WTC11 (cell line): ENCODE data around the gene THSD4. TPM values are rescaled to one million over a fixed set of nuclear protein-coding genes. Genes with fewer than 3 reads are reported as not detected.
A peak's percentile ranks its signal among the peaks of the same experiment; 100 is the strongest.

Source experiments
- ATAC-seq: fragments of 200-7000 bp; cut with Tn5 transposase; 2 replicates; pipeline ENCODE4 v1.10.0; 2021; ENCODE audit warnings: mild to moderate bottlenecking, moderate library complexity
- CTCF ChIA-PET: fragments of 300-600 bp; sonication (Branson Sonifier 250); formaldehyde crosslinking; loops from one replicate; lab custom pipeline; 2021; ENCODE audit warnings: antibody characterized with exemption; lab: Charles Lee
- POLR2A ChIA-PET: fragments of 350-600 bp; sonication (Branson Sonifier 250); formaldehyde crosslinking; loops from one replicate; lab custom pipeline; 2021; ENCODE audit warnings: antibody characterized with exemption; lab: Charles Lee
- DNase-seq: peaks from one replicate; pipeline ENCODE4 v3.0.0; 2021; ENCODE audit warnings: low spot score
- H3K27ac Mint-ChIP-seq: 2 replicates; pipeline ENCODE4 v1.8.0; 2021; ENCODE audit warnings: mixed read lengths
- H3K27me3 Mint-ChIP-seq: 2 replicates; pipeline ENCODE4 v1.8.0; 2021; ENCODE audit warnings: low read depth, mild to moderate bottlenecking, moderate library complexity, mixed read lengths
- H3K36me3 Mint-ChIP-seq: 2 replicates; pipeline ENCODE4 v1.8.0; 2021; ENCODE audit warnings: mixed read lengths
- H3K4me1 Mint-ChIP-seq: 2 replicates; pipeline ENCODE4 v1.8.0; 2022; ENCODE audit warnings: mixed read lengths
- H3K4me3 Mint-ChIP-seq: 2 replicates; pipeline ENCODE4 v1.8.0; 2021; ENCODE audit warnings: mild to moderate bottlenecking, moderate library complexity, mixed read lengths
- H3K9me3 Mint-ChIP-seq: 2 replicates; pipeline ENCODE4 v1.8.0; 2021; ENCODE audit warnings: mixed read lengths
- ESRRA ChIP-seq: sonication (generic); formaldehyde crosslinking; IDR thresholded peaks from 2 replicates; pipeline ENCODE4 v1.8.1; 2022; ENCODE audit warnings: mild to moderate bottlenecking, missing genetic modification reagents, borderline replicate concordance
- ETV6 ChIP-seq: sonication (generic); formaldehyde crosslinking; IDR thresholded peaks from 2 replicates; pipeline ENCODE4 v1.8.1; 2022; ENCODE audit warnings: mild to moderate bottlenecking, missing genetic modification reagents
- GABPB1 ChIP-seq: sonication (generic); formaldehyde crosslinking; IDR thresholded peaks from 2 replicates; pipeline ENCODE4 v1.8.1; 2023; ENCODE audit warnings: mild to moderate bottlenecking, missing genetic modification reagents
- IRF2 ChIP-seq: sonication (generic); formaldehyde crosslinking; IDR thresholded peaks from 2 replicates; pipeline ENCODE4 v1.8.0; 2022; ENCODE audit warnings: low read depth, missing genetic modification reagents, borderline replicate concordance
- OVOL2 ChIP-seq: fragments of 250-450 bp; sonication (Bioruptor Pico); IDR thresholded peaks from 2 replicates; pipeline ENCODE4 v1.9.0; 2021; ENCODE audit warnings: mild to moderate bottlenecking, borderline replicate concordance
- ZBTB21 ChIP-seq: sonication (generic); formaldehyde crosslinking; IDR thresholded peaks from 2 replicates; pipeline ENCODE4 v1.8.1; 2023; ENCODE audit warnings: mild to moderate bottlenecking, missing genetic modification reagents, borderline replicate concordance
- ZNF121 ChIP-seq: sonication (generic); formaldehyde crosslinking; IDR thresholded peaks from 2 replicates; pipeline ENCODE4 v1.8.0; 2023; ENCODE audit warnings: missing genetic modification reagents
- ZNF138 ChIP-seq: sonication (generic); formaldehyde crosslinking; conservative IDR thresholded peaks from 2 replicates; pipeline ENCODE4 v1.8.1; 2022; ENCODE audit warnings: mild to moderate bottlenecking, moderate library complexity, missing genetic modification reagents
- ZNF317 ChIP-seq: sonication (generic); formaldehyde crosslinking; IDR thresholded peaks from 2 replicates; pipeline ENCODE4 v1.8.1; 2023; ENCODE audit warnings: low read depth, mild to moderate bottlenecking, moderate library complexity, missing genetic modification reagents, borderline replicate concordance
- ZNF416 ChIP-seq: fragments of 250-450 bp; sonication (Bioruptor Pico); IDR thresholded peaks from 2 replicates; pipeline ENCODE4 v1.9.0; 2021; ENCODE audit warnings: mild to moderate bottlenecking, inconsistent platforms
- total RNA-seq: library from RNA; stranded (reverse); gene quantifications from 3 replicates; pipeline ENCODE4 v1.2.3, GENCODE V29; 2021
- TF ChIP-seq, protein P1 (sequence below): sonication (generic); formaldehyde crosslinking; IDR thresholded peaks from 2 replicates; pipeline ENCODE4 v1.8.0; 2023; ENCODE audit warnings: missing genetic modification reagents, mild to moderate bottlenecking, borderline replicate concordance
- TF ChIP-seq, protein P2 (sequence below): sonication (generic); formaldehyde crosslinking; conservative IDR thresholded peaks from 2 replicates; pipeline ENCODE4 v1.8.1; 2023; ENCODE audit warnings: mild to moderate bottlenecking, low read depth, missing genetic modification reagents, moderate library complexity
- TF ChIP-seq, protein P3 (sequence below): sonication (generic); formaldehyde crosslinking; IDR thresholded peaks from 2 replicates; pipeline ENCODE4 v1.8.1; 2022; ENCODE audit warnings: mild to moderate bottlenecking, moderate library complexity, missing genetic modification reagents
- TF ChIP-seq, protein P4 (sequence below): sonication (generic); formaldehyde crosslinking; IDR thresholded peaks from 2 replicates; pipeline ENCODE4 v1.8.0; 2023; ENCODE audit warnings: missing genetic modification reagents
- TF ChIP-seq, protein P5 (sequence below): fragments of 250-450 bp; sonication (Bioruptor Pico); IDR thresholded peaks from 2 replicates; pipeline ENCODE4 v1.8.0; 2021; ENCODE audit warnings: mild to moderate bottlenecking
- TF ChIP-seq, protein P6 (sequence below): sonication (generic); formaldehyde crosslinking; IDR thresholded peaks from 2 replicates; pipeline ENCODE4 v1.8.0; 2023; ENCODE audit warnings: mild to moderate bottlenecking, missing genetic modification reagents

The THSD4 gene
- total RNA-seq, 1 experiment from 2014 or later: 7.8 TPM

DNA sequence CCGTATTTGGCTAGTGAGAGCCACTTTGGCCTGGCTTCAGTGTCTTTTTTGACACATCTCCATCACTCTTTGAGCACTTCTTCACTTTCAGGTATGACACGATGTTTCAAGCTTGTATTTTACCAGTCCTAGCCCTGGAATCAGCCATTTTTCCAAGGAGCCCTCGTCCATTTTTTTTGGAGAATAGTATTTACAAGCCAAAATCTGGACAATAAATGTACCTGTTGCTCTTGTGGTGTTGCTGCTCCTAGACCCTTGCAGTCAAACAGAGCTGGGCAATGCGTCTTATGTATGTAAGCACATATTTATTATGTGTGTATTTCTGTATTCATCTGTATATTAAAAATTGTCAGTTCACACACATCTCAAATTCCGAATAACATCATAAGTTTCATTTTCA lies 231.2 kb downstream of the THSD4 start (continued):
- TF ChIP-seq, protein P1, sequence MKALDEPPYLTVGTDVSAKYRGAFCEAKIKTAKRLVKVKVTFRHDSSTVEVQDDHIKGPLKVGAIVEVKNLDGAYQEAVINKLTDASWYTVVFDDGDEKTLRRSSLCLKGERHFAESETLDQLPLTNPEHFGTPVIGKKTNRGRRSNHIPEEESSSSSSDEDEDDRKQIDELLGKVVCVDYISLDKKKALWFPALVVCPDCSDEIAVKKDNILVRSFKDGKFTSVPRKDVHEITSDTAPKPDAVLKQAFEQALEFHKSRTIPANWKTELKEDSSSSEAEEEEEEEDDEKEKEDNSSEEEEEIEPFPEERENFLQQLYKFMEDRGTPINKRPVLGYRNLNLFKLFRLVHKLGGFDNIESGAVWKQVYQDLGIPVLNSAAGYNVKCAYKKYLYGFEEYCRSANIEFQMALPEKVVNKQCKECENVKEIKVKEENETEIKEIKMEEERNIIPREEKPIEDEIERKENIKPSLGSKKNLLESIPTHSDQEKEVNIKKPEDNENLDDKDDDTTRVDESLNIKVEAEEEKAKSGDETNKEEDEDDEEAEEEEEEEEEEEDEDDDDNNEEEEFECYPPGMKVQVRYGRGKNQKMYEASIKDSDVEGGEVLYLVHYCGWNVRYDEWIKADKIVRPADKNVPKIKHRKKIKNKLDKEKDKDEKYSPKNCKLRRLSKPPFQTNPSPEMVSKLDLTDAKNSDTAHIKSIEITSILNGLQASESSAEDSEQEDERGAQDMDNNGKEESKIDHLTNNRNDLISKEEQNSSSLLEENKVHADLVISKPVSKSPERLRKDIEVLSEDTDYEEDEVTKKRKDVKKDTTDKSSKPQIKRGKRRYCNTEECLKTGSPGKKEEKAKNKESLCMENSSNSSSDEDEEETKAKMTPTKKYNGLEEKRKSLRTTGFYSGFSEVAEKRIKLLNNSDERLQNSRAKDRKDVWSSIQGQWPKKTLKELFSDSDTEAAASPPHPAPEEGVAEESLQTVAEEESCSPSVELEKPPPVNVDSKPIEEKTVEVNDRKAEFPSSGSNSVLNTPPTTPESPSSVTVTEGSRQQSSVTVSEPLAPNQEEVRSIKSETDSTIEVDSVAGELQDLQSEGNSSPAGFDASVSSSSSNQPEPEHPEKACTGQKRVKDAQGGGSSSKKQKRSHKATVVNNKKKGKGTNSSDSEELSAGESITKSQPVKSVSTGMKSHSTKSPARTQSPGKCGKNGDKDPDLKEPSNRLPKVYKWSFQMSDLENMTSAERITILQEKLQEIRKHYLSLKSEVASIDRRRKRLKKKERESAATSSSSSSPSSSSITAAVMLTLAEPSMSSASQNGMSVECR: no peak
- TF ChIP-seq ZNF121 (CRISPR knock-in tag): no peak

DNA sequence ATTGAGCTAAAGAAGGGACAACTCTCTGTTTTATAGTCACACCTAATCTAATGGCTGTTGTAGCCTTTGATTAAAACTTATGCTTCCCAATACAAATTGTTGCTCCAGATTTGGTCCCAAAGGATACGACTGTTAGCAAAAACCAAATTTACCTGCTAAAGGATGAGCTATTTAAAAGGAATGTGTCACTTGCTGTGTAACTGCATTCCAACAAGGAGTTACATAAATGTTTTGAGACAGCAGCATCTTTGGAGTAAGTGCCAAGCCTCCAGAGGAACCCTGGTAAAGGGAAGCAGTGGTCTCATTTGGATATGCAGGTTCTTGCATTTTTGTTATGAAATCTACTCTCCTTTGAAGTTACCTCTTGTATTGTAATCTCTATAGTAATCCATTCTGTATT lies 233.3 kb downstream of the THSD4 start:
- TF ChIP-seq ZNF138 (CRISPR knock-in tag): no peak
- TF ChIP-seq, protein P2, sequence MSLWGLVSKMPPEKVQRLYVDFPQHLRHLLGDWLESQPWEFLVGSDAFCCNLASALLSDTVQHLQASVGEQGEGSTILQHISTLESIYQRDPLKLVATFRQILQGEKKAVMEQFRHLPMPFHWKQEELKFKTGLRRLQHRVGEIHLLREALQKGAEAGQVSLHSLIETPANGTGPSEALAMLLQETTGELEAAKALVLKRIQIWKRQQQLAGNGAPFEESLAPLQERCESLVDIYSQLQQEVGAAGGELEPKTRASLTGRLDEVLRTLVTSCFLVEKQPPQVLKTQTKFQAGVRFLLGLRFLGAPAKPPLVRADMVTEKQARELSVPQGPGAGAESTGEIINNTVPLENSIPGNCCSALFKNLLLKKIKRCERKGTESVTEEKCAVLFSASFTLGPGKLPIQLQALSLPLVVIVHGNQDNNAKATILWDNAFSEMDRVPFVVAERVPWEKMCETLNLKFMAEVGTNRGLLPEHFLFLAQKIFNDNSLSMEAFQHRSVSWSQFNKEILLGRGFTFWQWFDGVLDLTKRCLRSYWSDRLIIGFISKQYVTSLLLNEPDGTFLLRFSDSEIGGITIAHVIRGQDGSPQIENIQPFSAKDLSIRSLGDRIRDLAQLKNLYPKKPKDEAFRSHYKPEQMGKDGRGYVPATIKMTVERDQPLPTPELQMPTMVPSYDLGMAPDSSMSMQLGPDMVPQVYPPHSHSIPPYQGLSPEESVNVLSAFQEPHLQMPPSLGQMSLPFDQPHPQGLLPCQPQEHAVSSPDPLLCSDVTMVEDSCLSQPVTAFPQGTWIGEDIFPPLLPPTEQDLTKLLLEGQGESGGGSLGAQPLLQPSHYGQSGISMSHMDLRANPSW: no peak
- no peak for TF ChIP-seq ZBTB21 (CRISPR knock-in tag)
- TF ChIP-seq, protein P3, sequence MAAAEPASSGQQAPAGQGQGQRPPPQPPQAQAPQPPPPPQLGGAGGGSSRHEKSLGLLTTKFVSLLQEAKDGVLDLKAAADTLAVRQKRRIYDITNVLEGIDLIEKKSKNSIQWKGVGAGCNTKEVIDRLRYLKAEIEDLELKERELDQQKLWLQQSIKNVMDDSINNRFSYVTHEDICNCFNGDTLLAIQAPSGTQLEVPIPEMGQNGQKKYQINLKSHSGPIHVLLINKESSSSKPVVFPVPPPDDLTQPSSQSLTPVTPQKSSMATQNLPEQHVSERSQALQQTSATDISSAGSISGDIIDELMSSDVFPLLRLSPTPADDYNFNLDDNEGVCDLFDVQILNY: no peak
- ATAC-seq (no peak), DNase-seq (no peak)
- ChIA-PET CTCF (interaction anchor here (1.0 kb wide), 1 partner anchor 92 kb away, joined by 4 read pairs; no protein-coding TSS in a partner anchor), POLR2A (interaction anchor here (1.4 kb wide), 1 partner anchor 14 kb away, joined by 3 read pairs; no protein-coding TSS in a partner anchor)
- H3K36me3 Mint-ChIP-seq: no peaks in the 10 kb centered on the region
- no peaks in the 10 kb centered on the region for H3K9me3 Mint-ChIP-seq
- H3K4me3 Mint-ChIP-seq: no peak overlapping the region
- peaks cover 25% of the 10 kb centered on the region for H3K4me1 Mint-ChIP-seq
- H3K27me3 Mint-ChIP-seq: no peaks in the 10 kb centered on the region
- no peak overlapping the region for H3K27ac Mint-ChIP-seq

DNA sequence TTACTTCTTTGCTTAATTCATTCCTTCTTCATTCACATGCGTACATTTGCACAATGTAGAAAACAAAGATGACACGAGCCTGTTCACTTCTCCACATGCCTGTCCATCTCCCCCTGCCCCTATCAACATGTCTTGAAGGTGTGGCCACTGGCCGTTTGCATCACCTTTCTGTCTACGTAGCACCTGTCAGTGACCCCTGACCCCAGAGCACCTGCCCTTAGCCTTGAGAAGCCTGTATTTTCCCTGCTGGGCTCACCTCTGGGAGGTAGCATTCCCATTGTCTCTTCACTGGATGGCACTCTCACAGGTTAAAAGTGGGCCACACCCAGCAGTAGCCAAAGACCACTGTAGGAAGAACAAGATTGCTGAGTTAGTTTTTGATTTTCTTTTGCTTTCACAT lies 234.1 kb downstream of the THSD4 start:
- peak; percentile 48; the same call in 1 of the 2 replicates for ATAC-seq
- Mint-ChIP-seq H3K4me1 (peaks cover 25% of the 10 kb centered on the region), H3K27me3 (no peaks in the 10 kb centered on the region), H3K36me3 (no peaks in the 10 kb centered on the region), H3K9me3 (no peaks in the 10 kb centered on the region), H3K27ac (no peak overlapping the region), H3K4me3 (no peak overlapping the region)
- no peak for TF ChIP-seq ESRRA (CRISPR knock-in tag)
- TF ChIP-seq GABPB1 (CRISPR knock-in tag): no peak
- no peak for TF ChIP-seq ETV6
- TF ChIP-seq, protein P4, sequence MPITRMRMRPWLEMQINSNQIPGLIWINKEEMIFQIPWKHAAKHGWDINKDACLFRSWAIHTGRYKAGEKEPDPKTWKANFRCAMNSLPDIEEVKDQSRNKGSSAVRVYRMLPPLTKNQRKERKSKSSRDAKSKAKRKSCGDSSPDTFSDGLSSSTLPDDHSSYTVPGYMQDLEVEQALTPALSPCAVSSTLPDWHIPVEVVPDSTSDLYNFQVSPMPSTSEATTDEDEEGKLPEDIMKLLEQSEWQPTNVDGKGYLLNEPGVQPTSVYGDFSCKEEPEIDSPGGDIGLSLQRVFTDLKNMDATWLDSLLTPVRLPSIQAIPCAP (CRISPR knock-in tag): no peak
- TF ChIP-seq, protein P5, sequence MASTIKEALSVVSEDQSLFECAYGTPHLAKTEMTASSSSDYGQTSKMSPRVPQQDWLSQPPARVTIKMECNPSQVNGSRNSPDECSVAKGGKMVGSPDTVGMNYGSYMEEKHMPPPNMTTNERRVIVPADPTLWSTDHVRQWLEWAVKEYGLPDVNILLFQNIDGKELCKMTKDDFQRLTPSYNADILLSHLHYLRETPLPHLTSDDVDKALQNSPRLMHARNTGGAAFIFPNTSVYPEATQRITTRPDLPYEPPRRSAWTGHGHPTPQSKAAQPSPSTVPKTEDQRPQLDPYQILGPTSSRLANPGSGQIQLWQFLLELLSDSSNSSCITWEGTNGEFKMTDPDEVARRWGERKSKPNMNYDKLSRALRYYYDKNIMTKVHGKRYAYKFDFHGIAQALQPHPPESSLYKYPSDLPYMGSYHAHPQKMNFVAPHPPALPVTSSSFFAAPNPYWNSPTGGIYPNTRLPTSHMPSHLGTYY (CRISPR knock-in tag): no peak
- TF ChIP-seq ZNF317 (CRISPR knock-in tag): no peak
- no peak for TF ChIP-seq ZNF416 (CRISPR knock-in tag)
- no peak for TF ChIP-seq IRF2 (CRISPR knock-in tag)
- no peak for TF ChIP-seq OVOL2 (CRISPR knock-in tag)
- TF ChIP-seq, protein P3: no peak
- TF ChIP-seq, protein P6, sequence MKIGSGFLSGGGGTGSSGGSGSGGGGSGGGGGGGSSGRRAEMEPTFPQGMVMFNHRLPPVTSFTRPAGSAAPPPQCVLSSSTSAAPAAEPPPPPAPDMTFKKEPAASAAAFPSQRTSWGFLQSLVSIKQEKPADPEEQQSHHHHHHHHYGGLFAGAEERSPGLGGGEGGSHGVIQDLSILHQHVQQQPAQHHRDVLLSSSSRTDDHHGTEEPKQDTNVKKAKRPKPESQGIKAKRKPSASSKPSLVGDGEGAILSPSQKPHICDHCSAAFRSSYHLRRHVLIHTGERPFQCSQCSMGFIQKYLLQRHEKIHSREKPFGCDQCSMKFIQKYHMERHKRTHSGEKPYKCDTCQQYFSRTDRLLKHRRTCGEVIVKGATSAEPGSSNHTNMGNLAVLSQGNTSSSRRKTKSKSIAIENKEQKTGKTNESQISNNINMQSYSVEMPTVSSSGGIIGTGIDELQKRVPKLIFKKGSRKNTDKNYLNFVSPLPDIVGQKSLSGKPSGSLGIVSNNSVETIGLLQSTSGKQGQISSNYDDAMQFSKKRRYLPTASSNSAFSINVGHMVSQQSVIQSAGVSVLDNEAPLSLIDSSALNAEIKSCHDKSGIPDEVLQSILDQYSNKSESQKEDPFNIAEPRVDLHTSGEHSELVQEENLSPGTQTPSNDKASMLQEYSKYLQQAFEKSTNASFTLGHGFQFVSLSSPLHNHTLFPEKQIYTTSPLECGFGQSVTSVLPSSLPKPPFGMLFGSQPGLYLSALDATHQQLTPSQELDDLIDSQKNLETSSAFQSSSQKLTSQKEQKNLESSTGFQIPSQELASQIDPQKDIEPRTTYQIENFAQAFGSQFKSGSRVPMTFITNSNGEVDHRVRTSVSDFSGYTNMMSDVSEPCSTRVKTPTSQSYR: no peak
- CTCF ChIA-PET: no interaction called here
- POLR2A ChIA-PET: no interaction called here
- DNase-seq: no peak
